Measurements from ENCODE around the gene HSD11B1L.

GRCh38 chr19:5676105-5676771 lies 4.6 kb upstream of the HSD11B1L start:
- TF ChIP-seq CTCF (IDR thresholded peaks at IDR 0.05) (no peak), POLR2A (IDR thresholded peaks at IDR 0.05) (no peak)

Measured in adrenal gland (tissue), 5 donors.